PFSK-1 (cell line): Measurements from ENCODE around the gene LIPE.

ENCODE experiments used
- FOXP2 ChIP-seq: optimal IDR thresholded peaks from 2 replicates; pipeline ENCODE3; 2011; ENCODE audit warnings: borderline replicate concordance, control low read depth, inconsistent platforms; ENCODE audit not compliant: insufficient read depth; ENCODE audit errors: extremely low read length, extremely low read depth
- POLR2AphosphoS5 ChIP-seq: IDR thresholded peaks from 2 replicates; pipeline ENCODE4 v1.6.1; 2012; ENCODE audit warnings: low read depth, mild to moderate bottlenecking, control low read depth, low read length, moderate library complexity
- REST ChIP-seq, 2 experiments: IDR thresholded peaks; 2 replicates each; pipeline versions ENCODE4 v1.6.1 to v1.8.0; 2011 to 2012; ENCODE audit warnings: low read depth in 2 of 2, low read length in 2 of 2, control low read depth in 1 of 2, inconsistent platforms in 1 of 2, mild to moderate bottlenecking in 1 of 2, moderate library complexity in 1 of 2; ENCODE audit not compliant: insufficient read depth in 1 of 2
- SIN3A ChIP-seq: IDR thresholded peaks from 2 replicates; pipeline ENCODE4 v1.6.1; 2012; ENCODE audit warnings: mild to moderate bottlenecking, low read length, moderate library complexity, borderline replicate concordance; ENCODE audit not compliant: insufficient read depth
- TAF1 ChIP-seq: IDR thresholded peaks from 2 replicates; pipeline ENCODE4 v1.6.1; 2012; ENCODE audit warnings: low read length, control low read depth, borderline replicate concordance; ENCODE audit not compliant: insufficient read depth

LIPE gene

DNA sequence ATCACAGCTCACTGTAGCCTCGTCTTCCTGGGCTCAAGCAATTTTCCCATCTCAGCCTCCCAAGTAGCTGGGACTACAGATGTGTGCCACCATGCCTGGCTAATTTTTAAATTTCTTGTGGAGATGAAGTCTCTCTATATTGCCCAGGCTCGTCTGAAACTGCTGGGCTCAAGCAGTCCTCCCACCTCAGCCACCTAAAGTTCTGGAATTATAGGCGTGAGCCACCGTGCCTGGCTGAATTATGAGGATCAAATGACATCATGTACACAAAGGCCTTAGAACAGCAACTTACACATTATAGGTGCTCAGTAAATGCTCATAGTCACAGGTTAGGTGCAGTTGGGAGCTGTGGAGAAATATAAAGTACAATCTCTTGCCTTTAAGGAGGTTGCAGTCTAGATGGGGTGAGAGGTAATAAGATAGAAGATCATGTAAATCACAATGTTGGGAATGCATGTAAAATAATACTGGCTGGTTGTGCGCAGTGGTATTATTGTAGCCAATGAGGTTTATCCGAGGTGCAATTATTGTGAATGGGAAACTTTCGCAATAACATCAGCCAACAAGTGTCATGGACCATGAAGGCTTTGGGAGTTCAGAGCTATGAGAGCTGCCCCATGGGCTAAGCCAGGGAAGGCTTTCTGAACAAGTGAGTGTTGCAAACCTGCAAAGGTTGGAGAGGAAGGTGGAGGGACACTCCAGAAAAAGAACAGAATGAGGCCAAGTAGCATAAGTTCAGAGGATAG is 45.4 kb upstream of the LIPE start:
- TF ChIP-seq REST (IDR thresholded peaks at IDR 0.05; ENCODE audit: insufficient read depth in 1 of 2, low read depth in 2 of 2, low read length in 2 of 2) (no peak), SIN3A (no peak), FOXP2 (no peak), POLR2AphosphoS5 (no peak), TAF1 (no peak)

- TF ChIP-seq REST (IDR thresholded peaks at IDR 0.05; ENCODE audit: insufficient read depth in 1 of 2, low read depth in 2 of 2, low read length in 2 of 2) = 0 out of 4 replicates have a peak, but pooled peaks of 1 of the 2 experiments have one; percentile 40
- no peak for TF ChIP-seq FOXP2
- TF ChIP-seq POLR2AphosphoS5 = no peak
These were observed 44.5 kb upstream of the LIPE start for GRCh38 chr19:42471554-42472249.

DNA sequence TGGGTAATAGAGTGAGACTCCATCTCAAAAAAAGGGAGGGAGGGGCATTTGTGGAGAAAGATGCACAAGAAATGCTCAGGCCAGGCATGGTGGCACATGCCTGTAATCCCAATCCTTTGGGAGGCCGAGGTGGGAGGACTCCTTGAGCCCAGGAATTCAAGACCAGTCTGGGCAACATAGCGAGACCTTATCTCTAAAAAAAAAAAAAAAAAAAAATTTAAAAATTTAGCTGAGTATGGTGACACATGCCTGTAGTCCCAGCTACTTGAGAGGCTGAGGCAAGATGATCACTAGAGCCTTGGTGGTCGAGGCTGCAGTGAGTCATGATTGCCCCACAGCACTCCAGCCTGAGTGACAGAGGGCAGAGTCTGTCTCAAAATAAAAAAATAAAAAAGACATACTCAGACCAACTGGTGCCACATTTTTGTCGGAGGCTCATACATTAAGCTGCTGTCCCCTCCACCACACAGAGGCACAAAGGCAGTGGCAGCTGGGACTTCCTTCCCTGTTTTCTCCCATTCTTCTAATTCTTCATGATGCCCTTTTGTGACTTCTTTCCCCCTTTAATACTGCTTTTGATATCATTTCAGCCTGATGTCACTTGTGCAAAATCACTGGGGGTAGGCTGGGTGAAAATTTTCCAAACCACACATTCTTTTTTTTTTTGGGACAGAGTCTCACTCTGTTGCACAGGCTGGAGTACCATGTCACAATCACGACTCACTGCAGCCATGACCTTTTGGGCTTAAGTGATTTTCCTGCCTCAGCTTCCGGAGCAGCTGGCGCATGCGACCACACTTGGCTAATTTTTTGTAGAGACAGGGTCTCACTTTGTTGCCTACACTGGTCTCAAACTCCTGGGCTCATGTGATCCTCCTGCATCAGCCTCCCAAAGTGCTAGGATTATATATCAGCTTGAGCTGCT is 42.4 kb upstream of the LIPE start:
- no peak for TF ChIP-seq POLR2AphosphoS5
- no peak for TF ChIP-seq SIN3A
- TF ChIP-seq FOXP2 = no peak
- TF ChIP-seq TAF1 = no peak
- TF ChIP-seq REST (IDR thresholded peaks at IDR 0.05; ENCODE audit: insufficient read depth in 1 of 2, low read depth in 2 of 2, low read length in 2 of 2) = no peak

DNA sequence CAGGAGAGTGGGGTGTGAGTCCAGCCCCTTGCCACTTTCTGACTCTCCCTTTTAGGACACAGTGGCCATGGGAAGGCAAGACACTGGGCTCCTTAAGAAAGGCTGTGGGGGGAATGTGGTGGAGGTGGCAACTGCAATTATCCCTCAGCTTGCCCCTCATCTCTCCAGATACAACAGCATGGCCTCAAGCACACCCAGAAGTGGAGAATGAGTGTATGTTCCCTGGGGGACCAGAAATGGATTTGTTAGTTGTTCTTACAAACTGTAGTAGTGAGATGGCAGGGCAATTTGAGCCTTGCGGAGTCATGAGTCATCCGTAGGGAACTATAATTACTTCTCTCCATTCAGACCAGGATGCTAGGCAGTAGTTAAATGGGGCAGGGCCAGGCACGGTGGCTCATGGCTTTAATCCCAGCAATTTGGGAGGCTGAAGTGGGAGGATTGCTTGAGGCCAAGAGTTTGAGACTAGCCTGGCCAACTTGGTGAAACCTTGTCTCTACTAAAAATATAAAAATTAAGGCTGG is 41.1 kb upstream of the LIPE start:
- TF ChIP-seq TAF1 (no peak), FOXP2 (no peak), POLR2AphosphoS5 (no peak), SIN3A (no peak), REST (IDR thresholded peaks at IDR 0.05; ENCODE audit: insufficient read depth in 1 of 2, low read depth in 2 of 2, low read length in 2 of 2) (no peak)
